GM18505 (cell line): ENCODE results near the gene EGLN3.
A peak's percentile ranks its signal among the peaks of the same experiment; 100 is the strongest.
"Not testable (repeated sequence)": the region's sequence is repeated elsewhere in the genome, so short reads cannot be mapped to it uniquely, and the experiment has no call there.

Source experiments
- ATAC-seq: cut with Tn5 transposase; IDR thresholded peaks from one replicate; pipeline ENCODE4 v1.9.1; 2021; ENCODE audit not compliant: unreplicated experiment
- POLR2A ChIP-seq: IDR thresholded peaks from 4 replicates; pipeline ENCODE4 v1.6.1; 2011; ENCODE audit warnings: borderline replicate concordance; ENCODE audit not compliant: insufficient read depth, insufficient read length; ENCODE audit errors: extremely low read depth

Gene EGLN3

GRCh38 chr14:33978892-33979612, 28.2 kb upstream of the EGLN3 start:
- no peak for ATAC-seq
- no peak for TF ChIP-seq POLR2A

- peak; percentile 96 for ATAC-seq
- no peak for TF ChIP-seq POLR2A
These were observed 21.8 kb upstream of the EGLN3 start for GRCh38 chr14:33972583-33973081.

GRCh38 chr14:33969846-33970245, 19.0 kb upstream of the EGLN3 start:
- ATAC-seq: not testable (repeated sequence)

- TF ChIP-seq POLR2A: no peak
- no peak for ATAC-seq
These were observed 17.8 kb upstream of the EGLN3 start for GRCh38 chr14:33968722-33969121.

- no peak for TF ChIP-seq POLR2A
- ATAC-seq: no peak
These were observed 16.3 kb upstream of the EGLN3 start for GRCh38 chr14:33967138-33967537.

GRCh38 chr14:33966276-33966675, 15.4 kb upstream of the EGLN3 start:
- no peak for TF ChIP-seq POLR2A
- no peak for ATAC-seq

- no peak for TF ChIP-seq POLR2A
- ATAC-seq: no peak
These were observed 13.9 kb upstream of the EGLN3 start for GRCh38 chr14:33964599-33965317.

- no peak for TF ChIP-seq POLR2A
- ATAC-seq: no peak
These were observed 13.0 kb upstream of the EGLN3 start for GRCh38 chr14:33963892-33964291.

- not testable (repeated sequence) for ATAC-seq
These were observed 11.6 kb upstream of the EGLN3 start for GRCh38 chr14:33962466-33962865.

- ATAC-seq: no peak
- no peak for TF ChIP-seq POLR2A
These were observed 11.1 kb upstream of the EGLN3 start for GRCh38 chr14:33962016-33962415.

GRCh38 chr14:33959692-33960151, 8.8 kb upstream of the EGLN3 start:
- ATAC-seq: no peak
- TF ChIP-seq POLR2A: no peak

GRCh38 chr14:33958605-33959226, 7.8 kb upstream of the EGLN3 start:
- TF ChIP-seq POLR2A: no peak
- no peak for ATAC-seq

- no peak for TF ChIP-seq POLR2A
- ATAC-seq: no peak
These were observed 7.1 kb upstream of the EGLN3 start for GRCh38 chr14:33957993-33958392.

- ATAC-seq: no peak
- no peak for TF ChIP-seq POLR2A
These were observed 6.4 kb upstream of the EGLN3 start for GRCh38 chr14:33957299-33957698.

GRCh38 chr14:33956640-33957039, 5.8 kb upstream of the EGLN3 start:
- TF ChIP-seq POLR2A: no peak
- ATAC-seq: peak; percentile 53
